PC-9 (cell line): ENCODE measurements around the gene KRTAP2-1.

Source experiments
- CTCF ChIP-seq: fragments of 200-600 bp; sonication (generic); conservative IDR thresholded peaks from 2 replicates; pipeline ENCODE4 v1.6.1; 2017; ENCODE audit warnings: mixed run types, antibody characterized with exemption, mild to moderate bottlenecking, moderate library complexity
- EZH2 ChIP-seq: fragments of 200-600 bp; sonication (generic); IDR thresholded peaks from 2 replicates; pipeline ENCODE4 v1.8.0; 2017; ENCODE audit warnings: antibody characterized with exemption, low read depth

- TF ChIP-seq CTCF (no peak), EZH2 (no peak)
Observed at GRCh38 chr17:41037853-41038350, 9.2 kb downstream of the KRTAP2-1 start.
